SK-N-SH treated with all-trans-retinoic acid at 6 μM for 48 hours (cell line): ENCODE results near the gene TMEM131.

Source experiments
- ATAC-seq: fragments of 200-7000 bp; cut with Tn5 transposase; 3 replicates; pipeline ENCODE4 v1.9.1; 2020; ENCODE audit warnings: mild to moderate bottlenecking, moderate library complexity
- ARNTL ChIP-seq: fragments of 450-650 bp; formaldehyde crosslinking; IDR thresholded peaks from 2 replicates; pipeline ENCODE4 v1.5.0; 2020; ENCODE audit warnings: low read depth, mild to moderate bottlenecking, moderate library complexity, borderline replicate concordance
- BACH2 ChIP-seq: fragments of 250-450 bp; sonication (Bioruptor Pico); IDR thresholded peaks from 2 replicates; pipeline ENCODE4 v1.9.0; 2021; ENCODE audit warnings: mild to moderate bottlenecking, borderline replicate concordance
- CSDC2 ChIP-seq: fragments of 250-450 bp; sonication (Bioruptor Pico); IDR thresholded peaks from 2 replicates; pipeline ENCODE4 v1.5.0; 2020; ENCODE audit warnings: mild to moderate bottlenecking, moderate library complexity
- ESRRG ChIP-seq: fragments of 250-450 bp; sonication (Bioruptor Pico); IDR thresholded peaks from 2 replicates; pipeline ENCODE4 v1.6.1; 2021; ENCODE audit warnings: mild to moderate bottlenecking
- GLIS3 ChIP-seq: fragments of 250-450 bp; sonication (Bioruptor Pico); IDR thresholded peaks from 2 replicates; pipeline ENCODE4 v1.5.0; 2020; ENCODE audit warnings: mild to moderate bottlenecking, moderate library complexity
- ISL1 ChIP-seq: fragments of 250-450 bp; sonication (Bioruptor Pico); IDR thresholded peaks from 2 replicates; pipeline ENCODE4 v2.1.2; 2022; ENCODE audit warnings: mild to moderate bottlenecking, moderate library complexity
- PATZ1 ChIP-seq: fragments of 250-450 bp; sonication (Bioruptor Pico); IDR thresholded peaks from 2 replicates; pipeline ENCODE4 v1.8.0; 2020; ENCODE audit warnings: mild to moderate bottlenecking, moderate library complexity, borderline replicate concordance
- PPARA ChIP-seq: fragments of 250-450 bp; sonication (Bioruptor Pico); IDR thresholded peaks from 2 replicates; pipeline ENCODE4 v1.5.0; 2020; ENCODE audit warnings: mild to moderate bottlenecking, borderline replicate concordance
- RARB ChIP-seq: fragments of 250-450 bp; sonication (Bioruptor Pico); IDR thresholded peaks from 2 replicates; pipeline ENCODE4 v1.8.0; 2021; ENCODE audit warnings: mild to moderate bottlenecking, moderate library complexity
- TCF4 ChIP-seq: fragments of 250-450 bp; sonication (Bioruptor Pico); IDR thresholded peaks from 2 replicates; pipeline ENCODE4 v1.8.0; 2021; ENCODE audit warnings: mild to moderate bottlenecking, moderate library complexity, borderline replicate concordance
- TOX ChIP-seq: fragments of 250-450 bp; sonication (Bioruptor Pico); IDR thresholded peaks from 2 replicates; pipeline ENCODE4 v1.8.0; 2021; ENCODE audit warnings: mild to moderate bottlenecking, moderate library complexity, borderline replicate concordance
- TSHZ2 ChIP-seq: fragments of 250-450 bp; sonication (Bioruptor Pico); IDR thresholded peaks from 2 replicates; pipeline ENCODE4 v1.5.0; 2020; ENCODE audit warnings: mild to moderate bottlenecking, moderate library complexity
- ZC3H10 ChIP-seq: fragments of 250-450 bp; sonication (Bioruptor Pico); IDR thresholded peaks from 2 replicates; pipeline ENCODE4 v1.5.1; 2021; ENCODE audit warnings: mild to moderate bottlenecking, moderate library complexity
- ZFP3 ChIP-seq: fragments of 250-450 bp; sonication (Bioruptor Pico); IDR thresholded peaks from 2 replicates; pipeline ENCODE4 v1.5.0; 2020; ENCODE audit warnings: mild to moderate bottlenecking, moderate library complexity
- ZFP30 ChIP-seq: fragments of 450-650 bp; formaldehyde crosslinking; IDR thresholded peaks from 2 replicates; pipeline ENCODE4 v1.5.0; 2022; ENCODE audit warnings: mild to moderate bottlenecking, moderate library complexity
- ZNF565 ChIP-seq: fragments of 450-650 bp; formaldehyde crosslinking; conservative IDR thresholded peaks from 2 replicates; pipeline ENCODE4 v1.5.0; 2020; ENCODE audit warnings: low read depth, mild to moderate bottlenecking, moderate library complexity
- ZNF70 ChIP-seq: fragments of 450-650 bp; formaldehyde crosslinking; IDR thresholded peaks from 2 replicates; pipeline ENCODE4 v1.5.0; 2020; ENCODE audit warnings: mild to moderate bottlenecking, moderate library complexity
- ZNF8 ChIP-seq: fragments of 450-650 bp; formaldehyde crosslinking; IDR thresholded peaks from 2 replicates; pipeline ENCODE4 v1.5.0; 2020; ENCODE audit warnings: mild to moderate bottlenecking, moderate library complexity
- TF ChIP-seq, protein P1 (sequence below): fragments of 250-450 bp; sonication (Bioruptor Pico); IDR thresholded peaks from 2 replicates; pipeline ENCODE4 v1.8.0; 2021; ENCODE audit warnings: low read depth, mild to moderate bottlenecking, moderate library complexity, borderline replicate concordance

The TMEM131 gene

GRCh38 chr2:97763176-97763845 is 232.4 kb downstream of the TMEM131 start:
- ATAC-seq = peak; percentile 23; the same call in 2 of the 3 replicates
- TF ChIP-seq ZNF565 (no peak), TOX (CRISPR knock-in tag) (no peak), TSHZ2 (CRISPR knock-in tag) (no peak)
- TF ChIP-seq, all 23 proteins: peak for 0

- no peak for TF ChIP-seq ESRRG (CRISPR knock-in tag)
- no peak for TF ChIP-seq GLIS3 (CRISPR knock-in tag)
- no peak for TF ChIP-seq CSDC2 (CRISPR knock-in tag)
- no peak for TF ChIP-seq TCF4 (CRISPR knock-in tag)
- no peak for TF ChIP-seq ZC3H10 (CRISPR knock-in tag)
- no peak for TF ChIP-seq RARB
- TF ChIP-seq BACH2 = no peak
- TF ChIP-seq PPARA (CRISPR knock-in tag) = no peak
- no peak for TF ChIP-seq ZNF8 (CRISPR knock-in tag)
- no peak for TF ChIP-seq ZFP3 (CRISPR knock-in tag)
- ATAC-seq = no peak
Observed at GRCh38 chr2:97761192-97761591, 234.6 kb downstream of the TMEM131 start.

DNA sequence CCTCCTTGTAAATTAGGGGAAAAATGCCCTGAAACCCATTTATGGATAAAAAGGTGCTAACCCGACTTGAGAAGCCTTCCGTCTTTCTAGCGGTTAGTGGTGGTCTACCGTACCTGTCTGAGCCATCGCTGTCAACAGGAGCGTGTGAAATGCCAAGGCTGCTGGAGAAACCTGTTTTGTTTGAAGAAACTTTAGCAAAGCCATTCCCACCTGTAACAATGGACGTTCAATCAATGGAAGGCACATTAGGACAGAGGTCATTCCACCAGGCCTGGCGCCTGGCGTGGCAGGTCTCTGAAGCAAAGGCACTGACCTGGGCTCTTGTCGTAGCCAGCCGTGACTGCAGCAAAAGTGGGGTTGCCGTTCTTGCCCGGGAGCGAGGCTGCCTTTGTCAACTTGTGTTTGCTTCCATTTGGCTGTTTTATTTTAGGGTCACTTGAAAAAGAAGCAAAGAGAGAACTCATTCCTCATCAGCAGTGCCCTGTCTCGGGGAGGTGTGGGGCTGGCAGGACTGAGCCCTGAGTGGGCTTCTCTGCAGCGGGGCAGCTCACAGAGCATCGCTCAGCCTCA is 235.2 kb downstream of the TMEM131 start:
- TF ChIP-seq TOX (CRISPR knock-in tag) = no peak
- ATAC-seq = no peak

- TF ChIP-seq ZNF565 = no peak
- no peak for TF ChIP-seq ZFP30 (CRISPR knock-in tag)
- no peak for TF ChIP-seq RARB
- TF ChIP-seq PATZ1 (CRISPR knock-in tag) = no peak
- no peak for ATAC-seq
Observed at GRCh38 chr2:97759727-97760407, 235.9 kb downstream of the TMEM131 start.

DNA sequence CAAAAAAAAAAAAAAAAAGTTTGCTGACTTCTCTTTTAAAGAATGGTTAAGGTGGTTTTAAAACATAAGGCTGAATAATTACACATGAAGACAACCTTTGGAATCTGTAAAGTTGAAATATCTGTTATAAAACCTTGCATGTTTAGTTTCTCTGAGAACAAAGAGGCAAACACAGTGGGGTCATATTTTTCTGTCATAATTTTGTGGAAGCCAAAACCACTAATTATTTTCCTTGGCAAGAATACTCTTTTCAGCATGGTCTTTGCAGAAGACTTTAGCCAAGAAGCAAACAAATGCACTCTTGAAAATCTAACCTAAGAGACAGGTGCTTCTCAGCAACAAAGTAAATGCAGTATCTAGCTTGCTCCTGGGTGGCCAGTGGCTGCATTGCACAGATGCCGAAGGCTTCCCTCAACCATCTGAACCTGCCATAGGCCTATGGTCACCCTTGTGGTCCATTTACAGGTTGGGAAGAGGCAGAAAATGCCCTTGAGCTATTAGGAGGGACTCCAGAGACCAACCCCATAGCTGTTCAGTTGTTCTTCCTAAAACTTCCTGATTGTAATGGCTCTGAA is 237.5 kb downstream of the TMEM131 start:
- ATAC-seq = no peak
- TF ChIP-seq TCF4 (CRISPR knock-in tag) (no peak), GLIS3 (CRISPR knock-in tag) (no peak), TOX (CRISPR knock-in tag) (no peak), PPARA (CRISPR knock-in tag) (no peak), ZNF70 (CRISPR knock-in tag) (no peak), RARB (no peak), ISL1 (CRISPR knock-in tag) (no peak), ZNF565 (no peak), ZC3H10 (CRISPR knock-in tag) (no peak), ZNF8 (CRISPR knock-in tag) (no peak), BACH2 (no peak), ARNTL (CRISPR knock-in tag) (no peak)
- TF ChIP-seq, protein P1, sequence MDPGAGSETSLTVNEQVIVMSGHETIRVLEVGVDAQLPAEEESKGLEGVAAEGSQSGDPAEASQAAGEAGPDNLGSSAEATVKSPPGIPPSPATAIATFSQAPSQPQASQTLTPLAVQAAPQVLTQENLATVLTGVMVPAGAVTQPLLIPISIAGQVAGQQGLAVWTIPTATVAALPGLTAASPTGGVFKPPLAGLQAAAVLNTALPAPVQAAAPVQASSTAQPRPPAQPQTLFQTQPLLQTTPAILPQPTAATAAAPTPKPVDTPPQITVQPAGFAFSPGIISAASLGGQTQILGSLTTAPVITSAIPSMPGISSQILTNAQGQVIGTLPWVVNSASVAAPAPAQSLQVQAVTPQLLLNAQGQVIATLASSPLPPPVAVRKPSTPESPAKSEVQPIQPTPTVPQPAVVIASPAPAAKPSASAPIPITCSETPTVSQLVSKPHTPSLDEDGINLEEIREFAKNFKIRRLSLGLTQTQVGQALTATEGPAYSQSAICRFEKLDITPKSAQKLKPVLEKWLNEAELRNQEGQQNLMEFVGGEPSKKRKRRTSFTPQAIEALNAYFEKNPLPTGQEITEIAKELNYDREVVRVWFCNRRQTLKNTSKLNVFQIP (CRISPR knock-in tag) = no peak
